ENCODE results near the gene RRBP1. TPM values are rescaled to one million over a fixed set of nuclear protein-coding genes. Genes with fewer than 3 reads are reported as not detected.

RRBP1 gene
- total RNA-seq, 1 experiment from 2014 or later: 75.9 TPM

GRCh38 chr20:17698384-17698783 is 16.3 kb upstream of the RRBP1 start:
- intact Hi-C loops (cut with micrococcal nuclease; ENCODE audit: unreplicated experiment): no loop called here
- Histone ChIP-seq H3K27ac (ENCODE audit: low read depth, low read length, poor library complexity, severe bottlenecking) (no peak overlapping the region), H3K4me3 (ENCODE audit: low read depth, low read length, poor library complexity, severe bottlenecking) (no peak overlapping the region), H3K36me3 (ENCODE audit: insufficient read depth, low read length, poor library complexity, severe bottlenecking) (no peaks in the 10 kb centered on the region), H3K4me1 (ENCODE audit: insufficient read depth, low read length, poor library complexity, severe bottlenecking) (no peaks in the 10 kb centered on the region), H3K27me3 (replicated peaks; ENCODE audit: insufficient read depth, low read depth, low read length, poor library complexity) (no peaks in the 10 kb centered on the region), H3K9me3 (ENCODE audit: low read depth, low read length, poor library complexity, severe bottlenecking) (no peaks in the 10 kb centered on the region)
- no TSS peak for BruUV-seq (replicated peaks)
- CTCF ChIA-PET: no interaction called here
- POLR2A ChIA-PET (ENCODE audit: low non-redundant PET): no interaction called here
- TF ChIP-seq EZH2 (IDR thresholded peaks at IDR 0.05; ENCODE audit: borderline replicate concordance, low read depth, low read length, poor library complexity, severe bottlenecking) (no peak), CTCF (conservative IDR thresholded peaks at IDR 0.05; ENCODE audit: low read depth, low read length) (no peak)
- DNase-seq (ENCODE audit: low spot score): no peak

GRCh38 chr20:17697171-17697570 is 15.1 kb upstream of the RRBP1 start:
- no TSS peak for BruUV-seq (replicated peaks)

GRCh38 chr20:17696287-17696686 is 14.2 kb upstream of the RRBP1 start:
- CTCF ChIA-PET: no interaction called here
- intact Hi-C loops (cut with micrococcal nuclease; ENCODE audit: unreplicated experiment): no loop called here
- BruUV-seq (replicated peaks): no TSS peak

More at GRCh38 chr20:17697171-17697570, 15.1 kb upstream of the RRBP1 start:
- Histone ChIP-seq H3K4me3 (ENCODE audit: low read depth, low read length, poor library complexity, severe bottlenecking) (no peak overlapping the region), H3K27me3 (replicated peaks; ENCODE audit: insufficient read depth, low read depth, low read length, poor library complexity) (no peaks in the 10 kb centered on the region), H3K27ac (ENCODE audit: low read depth, low read length, poor library complexity, severe bottlenecking) (no peak overlapping the region), H3K36me3 (ENCODE audit: insufficient read depth, low read length, poor library complexity, severe bottlenecking) (no peaks in the 10 kb centered on the region), H3K4me1 (ENCODE audit: insufficient read depth, low read length, poor library complexity, severe bottlenecking) (no peaks in the 10 kb centered on the region), H3K9me3 (ENCODE audit: low read depth, low read length, poor library complexity, severe bottlenecking) (no peaks in the 10 kb centered on the region)
- ChIA-PET CTCF (no interaction called here), POLR2A (ENCODE audit: low non-redundant PET) (no interaction called here)
- no peak for DNase-seq (ENCODE audit: low spot score)
- intact Hi-C loops (cut with micrococcal nuclease; ENCODE audit: unreplicated experiment): no loop called here
- TF ChIP-seq EZH2 (IDR thresholded peaks at IDR 0.05; ENCODE audit: borderline replicate concordance, low read depth, low read length, poor library complexity, severe bottlenecking): no peak
- TF ChIP-seq CTCF (conservative IDR thresholded peaks at IDR 0.05; ENCODE audit: low read depth, low read length): no peak

More at GRCh38 chr20:17696287-17696686, 14.2 kb upstream of the RRBP1 start:
- H3K27ac ChIP-seq (ENCODE audit: low read depth, low read length, poor library complexity, severe bottlenecking): no peak overlapping the region
- H3K4me1 ChIP-seq (ENCODE audit: insufficient read depth, low read length, poor library complexity, severe bottlenecking): no peaks in the 10 kb centered on the region
- no peaks in the 10 kb centered on the region for H3K36me3 ChIP-seq (ENCODE audit: insufficient read depth, low read length, poor library complexity, severe bottlenecking)
- no peak for DNase-seq (ENCODE audit: low spot score)
- no peaks in the 10 kb centered on the region for H3K9me3 ChIP-seq (ENCODE audit: low read depth, low read length, poor library complexity, severe bottlenecking)
- no peak overlapping the region for H3K4me3 ChIP-seq (ENCODE audit: low read depth, low read length, poor library complexity, severe bottlenecking)
- H3K27me3 ChIP-seq (replicated peaks; ENCODE audit: insufficient read depth, low read depth, low read length, poor library complexity): no peaks in the 10 kb centered on the region
- POLR2A ChIA-PET (ENCODE audit: low non-redundant PET): no interaction called here
- TF ChIP-seq CTCF (conservative IDR thresholded peaks at IDR 0.05; ENCODE audit: low read depth, low read length): no peak
- no peak for TF ChIP-seq EZH2 (IDR thresholded peaks at IDR 0.05; ENCODE audit: borderline replicate concordance, low read depth, low read length, poor library complexity, severe bottlenecking)
